Upper lobe of right lung (tissue), 1 donor: ENCODE measurements around the gene ST8SIA2. TPM values are rescaled to one million over a fixed set of nuclear protein-coding genes. Genes with fewer than 3 reads are reported as not detected.

Experiments used
- ATAC-seq: fragments of 200-7000 bp; cut with Tn5 transposase; one replicate; pipeline ENCODE4 v1.9.1; 2020; ENCODE audit warnings: mild to moderate bottlenecking, moderate library complexity
- DNase-seq: peaks from one replicate; pipeline ENCODE4 v3.0.0-alpha.2; 2020
- H3K27ac ChIP-seq: fragments of 200-600 bp; one replicate; pipeline ENCODE4 v1.8.0; 2022
- H3K27me3 ChIP-seq: fragments of 200-600 bp; one replicate; pipeline ENCODE4 v1.8.0; 2022; ENCODE audit warnings: mild to moderate bottlenecking
- H3K36me3 ChIP-seq: fragments of 200-600 bp; one replicate; pipeline ENCODE4 v1.8.0; 2022
- H3K4me1 ChIP-seq: fragments of 200-600 bp; one replicate; pipeline ENCODE4 v1.8.0; 2022
- H3K4me3 ChIP-seq: fragments of 200-600 bp; one replicate; pipeline ENCODE4 v1.8.0; 2022; ENCODE audit warnings: mild to moderate bottlenecking
- H3K9me3 ChIP-seq: fragments of 200-600 bp; one replicate; pipeline ENCODE4 v1.8.0; 2022
- intact Hi-C: fragments of 100-400 bp; cut with DNase I; formaldehyde crosslinking; loops from one replicate; pipeline ENCODE4 v1.11.0; 2022
- total RNA-seq: library from RNA; stranded (reverse); fragmentation: NEBNext Ultra II Directional; extraction: Animal tissue kit (Norgen Biotek cat#: 25700); gene quantifications from one replicate; pipeline ENCODE4 v1.2.1, GENCODE V29; 2021
- TF ChIP-seq, protein P1 (sequence below): fragments of 200-600 bp; IDR thresholded peaks from one replicate; pipeline ENCODE4 v1.8.0; 2022; ENCODE audit warnings: antibody characterized with exemption
- donor health status: DM: no; HTN: yes; CAD: no; lungs with severe emphysema.

ST8SIA2 gene
- total RNA-seq, 1 donor from 2014 or later = not detected

DNA sequence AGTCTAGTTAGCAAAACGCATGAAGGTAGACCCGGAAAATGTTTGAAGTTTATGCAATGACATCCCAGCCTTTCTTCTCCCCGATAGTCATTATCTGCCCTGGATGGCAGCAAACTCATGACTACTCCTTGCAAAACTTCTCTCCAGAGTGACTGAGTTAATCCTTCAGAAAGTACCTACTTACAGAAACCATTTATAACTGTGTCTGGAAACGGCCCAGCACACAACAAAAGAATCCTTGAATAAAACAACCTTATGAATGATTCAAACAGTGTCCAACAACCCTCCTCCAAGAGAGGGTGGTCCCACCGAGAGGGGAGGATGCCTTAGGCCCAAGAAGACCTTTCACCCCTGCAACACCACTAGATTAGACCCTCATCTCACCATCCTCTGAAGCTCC lies 14.2 kb downstream of the ST8SIA2 start:
- H3K4me3 ChIP-seq = no peak overlapping the region
- DNase-seq = no peak
- H3K27me3 ChIP-seq = peaks cover 6% of the 10 kb centered on the region
- no peaks in the 10 kb centered on the region for H3K4me1 ChIP-seq
- intact Hi-C loops = no loop called here
- no peaks in the 10 kb centered on the region for H3K36me3 ChIP-seq
- ATAC-seq = no peak
- H3K9me3 ChIP-seq = no peaks in the 10 kb centered on the region
- TF ChIP-seq, protein P1, sequence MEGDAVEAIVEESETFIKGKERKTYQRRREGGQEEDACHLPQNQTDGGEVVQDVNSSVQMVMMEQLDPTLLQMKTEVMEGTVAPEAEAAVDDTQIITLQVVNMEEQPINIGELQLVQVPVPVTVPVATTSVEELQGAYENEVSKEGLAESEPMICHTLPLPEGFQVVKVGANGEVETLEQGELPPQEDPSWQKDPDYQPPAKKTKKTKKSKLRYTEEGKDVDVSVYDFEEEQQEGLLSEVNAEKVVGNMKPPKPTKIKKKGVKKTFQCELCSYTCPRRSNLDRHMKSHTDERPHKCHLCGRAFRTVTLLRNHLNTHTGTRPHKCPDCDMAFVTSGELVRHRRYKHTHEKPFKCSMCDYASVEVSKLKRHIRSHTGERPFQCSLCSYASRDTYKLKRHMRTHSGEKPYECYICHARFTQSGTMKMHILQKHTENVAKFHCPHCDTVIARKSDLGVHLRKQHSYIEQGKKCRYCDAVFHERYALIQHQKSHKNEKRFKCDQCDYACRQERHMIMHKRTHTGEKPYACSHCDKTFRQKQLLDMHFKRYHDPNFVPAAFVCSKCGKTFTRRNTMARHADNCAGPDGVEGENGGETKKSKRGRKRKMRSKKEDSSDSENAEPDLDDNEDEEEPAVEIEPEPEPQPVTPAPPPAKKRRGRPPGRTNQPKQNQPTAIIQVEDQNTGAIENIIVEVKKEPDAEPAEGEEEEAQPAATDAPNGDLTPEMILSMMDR = no peak
- H3K27ac ChIP-seq = no peak overlapping the region

DNA sequence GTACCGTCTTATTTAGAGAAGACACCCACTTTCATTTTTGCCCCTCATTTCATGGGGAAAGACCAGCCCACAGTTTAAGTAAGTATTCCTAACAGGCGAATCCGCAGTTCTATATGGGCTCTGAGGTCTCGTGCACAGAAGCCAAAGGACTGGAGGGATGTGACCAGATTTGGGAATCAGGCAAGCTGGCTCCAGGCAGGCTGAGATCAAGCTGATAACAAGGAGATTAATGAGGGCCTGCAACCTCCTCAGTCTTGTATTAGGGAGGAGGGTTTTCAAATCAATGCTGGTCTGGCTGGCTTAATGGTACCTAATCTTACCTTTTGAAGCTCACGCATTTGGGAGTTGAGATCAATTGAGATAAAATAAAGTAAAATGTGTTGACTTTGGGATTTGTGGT lies 15.3 kb downstream of the ST8SIA2 start:
- Histone ChIP-seq H3K4me1 (no peaks in the 10 kb centered on the region), H3K27me3 (no peaks in the 10 kb centered on the region), H3K4me3 (no peak overlapping the region), H3K27ac (no peak overlapping the region), H3K36me3 (no peaks in the 10 kb centered on the region), H3K9me3 (no peaks in the 10 kb centered on the region)
- no peak for ATAC-seq
- no peak for DNase-seq
- TF ChIP-seq, protein P1 = no peak
- intact Hi-C loops = no loop called here

DNA sequence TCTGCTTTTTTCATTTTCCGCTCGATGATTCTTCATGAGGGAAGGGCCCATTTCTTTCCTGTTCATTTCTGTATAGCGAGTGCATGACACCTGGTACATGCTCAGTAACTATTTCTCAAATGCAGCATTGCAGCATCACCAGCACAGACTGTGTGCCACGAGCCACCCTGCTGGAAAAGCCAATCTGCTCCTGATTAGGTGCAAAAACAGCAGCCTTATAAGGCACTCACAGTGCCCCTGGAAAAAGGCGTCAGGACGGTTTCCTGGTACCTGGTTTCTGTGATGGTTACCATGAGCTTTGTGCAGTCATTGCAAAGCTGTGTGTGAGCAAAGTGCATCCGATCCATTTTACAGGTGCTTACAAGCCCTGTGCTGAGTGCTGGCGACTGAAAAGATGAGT lies 15.8 kb downstream of the ST8SIA2 start:
- ATAC-seq (no peak), DNase-seq (no peak)
- H3K9me3 ChIP-seq = no peaks in the 10 kb centered on the region
- intact Hi-C loops = no loop called here
- H3K4me1 ChIP-seq = no peaks in the 10 kb centered on the region
- TF ChIP-seq, protein P1 = no peak
- no peak overlapping the region for H3K4me3 ChIP-seq
- H3K36me3 ChIP-seq = no peaks in the 10 kb centered on the region
- no peak overlapping the region for H3K27ac ChIP-seq
- no peaks in the 10 kb centered on the region for H3K27me3 ChIP-seq

DNA sequence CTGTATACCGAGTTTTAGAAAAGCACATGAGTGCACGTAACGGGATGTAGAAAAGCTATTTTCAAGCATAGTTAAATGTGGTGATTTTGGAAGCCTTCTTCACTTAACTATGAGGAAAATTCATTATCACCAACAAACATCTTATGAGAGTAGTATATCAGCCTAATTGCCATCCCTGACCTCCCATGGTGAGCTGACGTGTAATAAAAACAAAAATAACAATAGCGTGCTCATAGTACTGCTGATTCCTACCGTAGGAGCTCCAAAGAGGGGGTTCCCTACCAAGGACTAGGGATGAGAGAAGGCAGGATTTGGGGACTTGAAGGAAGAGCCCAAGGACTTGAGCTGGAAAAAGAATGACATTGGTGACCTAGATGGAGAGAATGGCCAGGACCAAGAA lies 16.9 kb downstream of the ST8SIA2 start:
- TF ChIP-seq, protein P1 = no peak

DNA sequence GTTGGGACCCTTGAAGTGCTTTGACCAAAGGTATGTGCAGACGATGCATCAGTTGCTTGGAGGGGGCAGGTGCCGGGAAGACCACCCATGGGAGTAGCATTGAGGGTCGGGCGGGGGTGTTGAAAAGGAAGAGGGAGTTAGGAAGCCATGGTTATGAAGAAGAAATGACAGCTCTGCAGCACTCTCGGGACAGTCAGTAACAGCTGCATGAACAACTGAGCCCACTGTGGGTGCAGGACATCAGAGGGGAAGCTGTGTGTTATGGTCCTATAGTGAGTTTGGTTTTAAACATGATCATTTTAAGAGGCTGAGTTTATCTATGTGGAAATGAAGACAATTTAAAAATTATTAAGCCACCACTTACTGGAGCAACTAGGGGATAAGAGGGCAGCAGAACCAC lies 17.6 kb downstream of the ST8SIA2 start:
- Histone ChIP-seq H3K36me3 (no peaks in the 10 kb centered on the region), H3K4me1 (no peaks in the 10 kb centered on the region), H3K27ac (no peak overlapping the region), H3K27me3 (no peaks in the 10 kb centered on the region), H3K4me3 (no peak overlapping the region), H3K9me3 (no peaks in the 10 kb centered on the region)
- intact Hi-C loops = no loop called here
- TF ChIP-seq, protein P1 = no peak
- DNase-seq (no peak), ATAC-seq (no peak)

More for the DNA sequence above, 16.9 kb downstream of the ST8SIA2 start:
- ATAC-seq (no peak), DNase-seq (no peak)
- Histone ChIP-seq H3K27me3 (no peaks in the 10 kb centered on the region), H3K4me1 (no peaks in the 10 kb centered on the region), H3K27ac (no peak overlapping the region), H3K4me3 (no peak overlapping the region), H3K36me3 (no peaks in the 10 kb centered on the region), H3K9me3 (no peaks in the 10 kb centered on the region)
- intact Hi-C loops = no loop called here

DNA sequence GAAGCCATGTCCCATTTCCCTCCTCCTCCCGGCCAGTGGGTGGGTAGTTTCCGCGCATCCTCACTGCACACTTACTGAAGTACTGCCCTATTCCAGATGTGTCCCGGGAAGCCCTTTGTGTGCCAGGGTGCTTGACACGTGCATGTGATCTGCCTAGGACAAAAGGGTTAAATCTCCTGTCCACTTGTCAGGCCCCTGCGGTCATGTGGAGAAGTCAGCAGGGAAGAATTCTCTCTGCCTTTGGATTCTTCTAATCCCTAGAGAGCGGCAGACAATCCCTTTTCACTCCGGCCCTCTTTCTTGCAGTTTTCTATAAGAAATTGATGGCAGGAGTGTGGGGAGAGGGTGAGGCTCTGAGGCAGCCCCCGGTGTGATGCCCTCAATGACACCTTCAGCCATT lies 19.8 kb downstream of the ST8SIA2 start:
- TF ChIP-seq, protein P1 = no peak
- Histone ChIP-seq H3K9me3 (no peaks in the 10 kb centered on the region), H3K4me3 (no peak overlapping the region), H3K4me1 (no peaks in the 10 kb centered on the region), H3K27me3 (no peaks in the 10 kb centered on the region), H3K27ac (no peak overlapping the region), H3K36me3 (no peaks in the 10 kb centered on the region)
- no peak for ATAC-seq
- no peak for DNase-seq
- intact Hi-C loops = no loop called here
